ENCODE results near the gene CHD9.

CHD9 gene, protein sequence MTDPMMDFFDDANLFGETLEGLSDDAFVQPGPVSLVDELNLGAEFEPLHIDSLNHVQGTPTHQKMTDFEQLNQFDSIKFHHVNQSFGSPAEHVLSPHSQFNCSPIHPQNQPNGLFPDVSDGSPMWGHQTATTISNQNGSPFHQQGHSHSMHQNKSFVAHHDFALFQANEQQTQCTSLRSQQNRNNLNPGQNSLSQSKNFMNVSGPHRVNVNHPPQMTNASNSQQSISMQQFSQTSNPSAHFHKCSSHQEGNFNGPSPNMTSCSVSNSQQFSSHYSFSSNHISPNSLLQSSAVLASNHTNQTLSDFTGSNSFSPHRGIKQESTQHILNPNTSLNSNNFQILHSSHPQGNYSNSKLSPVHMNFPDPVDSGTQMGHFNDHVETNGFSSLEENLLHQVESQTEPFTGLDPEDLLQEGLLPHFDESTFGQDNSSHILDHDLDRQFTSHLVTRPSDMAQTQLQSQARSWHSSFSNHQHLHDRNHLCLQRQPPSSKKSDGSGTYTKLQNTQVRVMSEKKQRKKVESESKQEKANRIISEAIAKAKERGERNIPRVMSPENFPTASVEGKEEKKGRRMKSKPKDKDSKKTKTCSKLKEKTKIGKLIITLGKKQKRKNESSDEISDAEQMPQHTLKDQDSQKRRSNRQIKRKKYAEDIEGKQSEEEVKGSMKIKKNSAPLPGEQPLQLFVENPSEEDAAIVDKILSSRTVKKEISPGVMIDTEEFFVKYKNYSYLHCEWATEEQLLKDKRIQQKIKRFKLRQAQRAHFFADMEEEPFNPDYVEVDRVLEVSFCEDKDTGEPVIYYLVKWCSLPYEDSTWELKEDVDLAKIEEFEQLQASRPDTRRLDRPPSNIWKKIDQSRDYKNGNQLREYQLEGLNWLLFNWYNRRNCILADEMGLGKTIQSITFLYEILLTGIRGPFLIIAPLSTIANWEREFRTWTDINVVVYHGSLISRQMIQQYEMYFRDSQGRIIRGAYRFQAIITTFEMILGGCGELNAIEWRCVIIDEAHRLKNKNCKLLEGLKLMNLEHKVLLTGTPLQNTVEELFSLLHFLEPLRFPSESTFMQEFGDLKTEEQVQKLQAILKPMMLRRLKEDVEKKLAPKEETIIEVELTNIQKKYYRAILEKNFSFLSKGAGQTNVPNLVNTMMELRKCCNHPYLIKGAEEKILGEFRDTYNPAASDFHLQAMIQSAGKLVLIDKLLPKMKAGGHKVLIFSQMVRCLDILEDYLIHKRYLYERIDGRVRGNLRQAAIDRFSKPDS (N-terminal part only)

GRCh38 chr16:53054670-53055485, at the start of gene CHD9:
TSS of gene CHD9 (plus strand) at chr16:53054991. CDS start at chr16:53156090, 101,099 bp downstream.
- peak; percentile 91 for DNase-seq (ENCODE audit: low spot score)

GRCh38 chr16:53007095-53007494, 47.7 kb upstream of the CHD9 start:
- DNase-seq (ENCODE audit: low spot score) = no peak

- DNase-seq (ENCODE audit: low spot score) = no peak
Observed at GRCh38 chr16:53014287-53014686, 40.5 kb upstream of the CHD9 start.

DNA sequence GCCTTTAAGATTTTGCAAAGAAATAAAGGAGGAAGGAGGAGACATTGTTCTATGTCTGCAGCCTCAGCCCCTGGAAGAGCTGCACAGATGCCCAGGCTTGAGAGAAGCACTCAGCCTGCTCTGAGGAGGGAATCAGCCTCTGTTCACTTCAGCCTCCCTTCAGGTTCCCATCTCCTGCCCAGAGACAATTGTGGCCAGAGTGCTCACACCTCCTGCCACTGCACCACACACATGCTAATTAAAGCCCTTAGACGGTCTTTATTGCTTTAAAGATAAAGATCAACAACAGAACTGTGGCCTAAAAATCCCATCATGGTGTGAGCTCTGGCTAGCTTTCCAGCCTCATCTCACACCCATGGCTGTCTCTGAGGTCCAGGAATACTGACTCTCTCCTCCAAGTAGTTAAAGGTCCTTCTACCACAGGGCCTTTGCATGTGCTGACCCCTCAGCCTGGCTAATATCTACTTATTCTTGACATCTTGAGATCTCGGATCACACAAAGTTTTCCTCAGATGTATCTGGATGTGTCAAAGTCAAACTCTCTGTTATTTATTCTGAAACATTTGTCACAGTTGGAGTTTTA, 35.9 kb upstream of the CHD9 start:
- DNase-seq (ENCODE audit: low spot score) = no peak

- peak; percentile 53 for DNase-seq (ENCODE audit: low spot score)
Observed at GRCh38 chr16:53022374-53022773, 32.4 kb upstream of the CHD9 start.

DNA sequence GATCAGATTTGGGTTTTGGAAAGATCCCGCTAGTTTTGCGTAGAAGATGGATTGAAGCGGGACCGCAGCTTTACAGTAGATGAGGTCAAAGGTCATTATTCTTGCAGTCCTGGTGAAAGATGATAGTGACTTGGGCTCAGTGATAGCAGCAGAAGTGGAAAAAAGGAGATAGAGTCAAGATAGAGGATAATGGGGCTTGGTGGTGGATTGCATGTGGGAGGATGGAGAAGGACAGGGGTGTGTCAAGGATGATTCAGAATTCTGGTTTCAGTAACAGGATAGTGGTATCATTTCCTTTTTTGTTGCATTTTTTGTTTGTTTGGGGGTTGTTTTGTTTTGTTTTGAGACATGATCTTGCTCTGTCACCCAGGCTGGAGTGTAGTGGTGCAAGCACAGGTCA, 30.7 kb upstream of the CHD9 start:
- DNase-seq (ENCODE audit: low spot score) = no peak

- DNase-seq (ENCODE audit: low spot score) = no peak
Observed at GRCh38 chr16:53029971-53030370, 24.8 kb upstream of the CHD9 start.

DNA sequence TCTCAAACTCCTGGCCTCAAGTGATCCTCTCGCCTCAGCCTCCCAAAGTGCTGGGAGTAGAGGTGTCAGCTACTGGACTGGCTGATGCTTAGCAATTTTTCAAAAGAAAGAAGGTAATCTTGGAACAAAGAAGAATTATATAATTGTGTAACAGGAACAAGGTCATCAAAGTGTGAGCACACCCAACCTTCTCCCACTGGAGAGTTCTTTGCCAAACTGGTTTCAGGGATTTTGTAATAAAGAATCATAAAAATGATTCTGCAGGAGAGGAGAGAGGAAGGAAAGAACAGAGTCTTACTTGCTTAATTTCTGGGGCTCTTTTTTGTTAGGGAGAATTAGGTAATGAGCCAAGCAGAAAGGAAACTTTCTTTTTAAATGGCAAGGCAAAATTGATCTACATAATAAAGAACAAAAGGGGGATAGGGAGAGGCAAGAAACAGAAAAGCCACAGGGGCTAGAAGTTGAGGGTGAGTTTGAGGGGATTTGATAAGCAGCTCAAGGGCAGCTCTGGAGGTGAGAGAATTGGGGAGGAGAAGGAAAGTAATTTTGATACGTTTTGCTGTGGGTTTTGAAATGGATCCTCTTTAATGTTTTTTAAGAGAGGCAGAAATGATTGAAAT, 23.4 kb upstream of the CHD9 start:
- DNase-seq (ENCODE audit: low spot score) = no peak

- DNase-seq (ENCODE audit: low spot score) = no peak
Observed at GRCh38 chr16:53034306-53034705, 20.5 kb upstream of the CHD9 start.

- DNase-seq (ENCODE audit: low spot score) = no peak
Observed at GRCh38 chr16:53035176-53035942, 19.4 kb upstream of the CHD9 start.

GRCh38 chr16:53036066-53036465, 18.7 kb upstream of the CHD9 start:
- DNase-seq (ENCODE audit: low spot score) = no peak

DNA sequence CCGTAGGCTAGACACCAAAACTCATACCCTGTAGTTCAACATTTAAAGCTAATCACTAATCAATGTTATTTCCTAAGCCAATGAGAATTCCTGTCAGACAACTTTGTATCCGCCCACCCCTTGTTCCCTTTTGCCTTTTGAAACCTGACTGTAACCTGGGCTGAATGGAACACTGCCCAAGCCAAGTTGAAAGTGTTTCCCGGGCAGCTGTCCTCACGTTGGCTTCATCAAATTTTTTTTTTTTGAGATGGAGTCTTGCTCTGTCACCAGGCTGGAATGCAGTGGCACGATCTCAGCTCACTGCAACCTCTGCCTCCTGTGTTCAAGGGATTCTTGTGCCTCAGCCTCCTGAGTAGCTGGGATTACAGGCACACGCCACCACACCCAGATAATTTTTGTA, 18.1 kb upstream of the CHD9 start:
- DNase-seq (ENCODE audit: low spot score) = peak; percentile 20

DNA sequence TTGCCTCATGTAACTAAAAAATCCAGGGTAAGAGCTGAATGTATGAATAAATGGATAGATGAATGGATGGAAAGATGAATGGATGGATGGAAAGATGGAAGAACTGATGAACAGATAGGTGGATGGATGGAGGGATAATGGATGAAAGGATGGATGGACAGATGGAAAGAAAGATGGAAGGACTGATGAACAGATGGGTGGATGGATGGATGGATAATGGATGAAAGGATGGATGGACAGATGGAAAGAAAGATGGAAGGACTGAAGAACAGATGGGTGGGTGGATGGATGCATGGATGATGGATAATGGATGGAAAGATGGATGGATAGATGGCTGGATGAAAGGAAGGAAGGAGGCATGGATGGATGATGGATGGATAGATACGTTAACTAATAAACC, 14.0 kb upstream of the CHD9 start:
- no peak for DNase-seq (ENCODE audit: low spot score)

- peak; percentile 69 for DNase-seq (ENCODE audit: low spot score)
Observed at GRCh38 chr16:53041320-53042051, 13.3 kb upstream of the CHD9 start.

DNA sequence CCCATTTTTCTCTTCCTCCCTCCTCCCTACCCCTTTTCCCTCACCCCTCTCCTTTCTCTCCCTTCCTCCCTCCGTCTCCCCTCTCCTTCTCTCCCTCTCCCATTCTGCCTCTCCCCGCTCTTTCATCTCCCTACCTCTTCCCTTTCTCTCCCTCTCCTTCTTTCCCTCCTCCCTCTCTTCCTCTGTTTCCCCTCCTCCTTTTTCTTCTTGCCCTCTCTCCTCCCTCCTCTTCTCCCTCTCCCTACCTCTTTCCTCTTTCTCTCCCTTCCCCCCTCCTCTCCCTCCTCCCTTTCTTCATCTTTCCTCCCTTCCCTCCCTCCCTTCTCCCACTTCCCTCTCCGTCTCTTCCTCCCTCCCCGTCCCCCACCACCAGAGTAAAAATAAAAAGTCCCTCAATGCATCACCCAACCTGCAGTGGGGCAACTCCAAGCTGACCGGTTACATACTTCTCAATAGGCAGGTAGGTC, 12.5 kb upstream of the CHD9 start:
- DNase-seq (ENCODE audit: low spot score) = no peak

DNA sequence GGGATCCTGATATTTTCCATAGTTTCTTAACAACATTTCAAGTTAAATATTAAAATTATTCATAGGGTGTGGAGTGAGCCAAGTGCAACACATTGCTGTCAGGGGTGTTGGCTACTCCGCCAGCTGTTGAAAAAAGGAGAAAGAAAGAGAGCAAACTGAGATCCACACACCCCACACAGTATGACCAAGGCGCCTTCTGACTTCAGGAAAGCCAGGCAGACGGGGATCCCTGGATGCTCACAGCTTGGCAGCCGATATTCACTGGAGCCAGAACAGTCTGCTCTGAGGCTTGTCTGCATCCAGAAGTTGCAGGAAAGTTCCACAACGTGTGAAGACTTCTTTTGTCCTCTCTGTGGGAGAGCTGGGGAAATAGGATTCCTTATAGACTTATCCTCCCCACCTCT, 11.4 kb upstream of the CHD9 start:
- DNase-seq (ENCODE audit: low spot score) = no peak

- peak; percentile 90 for DNase-seq (ENCODE audit: low spot score)
Observed at GRCh38 chr16:53043986-53044601, 10.7 kb upstream of the CHD9 start.
